HL-60 (cell line): ENCODE data around the gene RPL19.

Experiments used
- GABPA ChIP-seq: IDR thresholded peaks from 2 replicates; pipeline ENCODE4 v1.6.1; 2012; ENCODE audit warnings: low read depth
- POLR2AphosphoS5 ChIP-seq: IDR thresholded peaks from 2 replicates; pipeline ENCODE4 v1.6.1; 2012; ENCODE audit warnings: low read depth
- TF ChIP-seq, protein P1 (sequence below): IDR thresholded peaks from one replicate; pipeline ENCODE4 v1.5.1; 2011; ENCODE audit warnings: low read length, control low read depth, inconsistent platforms; ENCODE audit not compliant: insufficient read depth
- TF ChIP-seq, protein P2 (sequence below): IDR thresholded peaks from 2 replicates; pipeline ENCODE4 v1.6.1; 2012; ENCODE audit warnings: low read depth; ENCODE audit not compliant: insufficient replicate concordance

GRCh38 chr17:39212841-39213480, 12.9 kb downstream of the RPL19 start:
- TF ChIP-seq, protein P1, sequence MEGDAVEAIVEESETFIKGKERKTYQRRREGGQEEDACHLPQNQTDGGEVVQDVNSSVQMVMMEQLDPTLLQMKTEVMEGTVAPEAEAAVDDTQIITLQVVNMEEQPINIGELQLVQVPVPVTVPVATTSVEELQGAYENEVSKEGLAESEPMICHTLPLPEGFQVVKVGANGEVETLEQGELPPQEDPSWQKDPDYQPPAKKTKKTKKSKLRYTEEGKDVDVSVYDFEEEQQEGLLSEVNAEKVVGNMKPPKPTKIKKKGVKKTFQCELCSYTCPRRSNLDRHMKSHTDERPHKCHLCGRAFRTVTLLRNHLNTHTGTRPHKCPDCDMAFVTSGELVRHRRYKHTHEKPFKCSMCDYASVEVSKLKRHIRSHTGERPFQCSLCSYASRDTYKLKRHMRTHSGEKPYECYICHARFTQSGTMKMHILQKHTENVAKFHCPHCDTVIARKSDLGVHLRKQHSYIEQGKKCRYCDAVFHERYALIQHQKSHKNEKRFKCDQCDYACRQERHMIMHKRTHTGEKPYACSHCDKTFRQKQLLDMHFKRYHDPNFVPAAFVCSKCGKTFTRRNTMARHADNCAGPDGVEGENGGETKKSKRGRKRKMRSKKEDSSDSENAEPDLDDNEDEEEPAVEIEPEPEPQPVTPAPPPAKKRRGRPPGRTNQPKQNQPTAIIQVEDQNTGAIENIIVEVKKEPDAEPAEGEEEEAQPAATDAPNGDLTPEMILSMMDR = no peak
- TF ChIP-seq POLR2AphosphoS5 (no peak), GABPA (no peak)
- TF ChIP-seq, protein P2, sequence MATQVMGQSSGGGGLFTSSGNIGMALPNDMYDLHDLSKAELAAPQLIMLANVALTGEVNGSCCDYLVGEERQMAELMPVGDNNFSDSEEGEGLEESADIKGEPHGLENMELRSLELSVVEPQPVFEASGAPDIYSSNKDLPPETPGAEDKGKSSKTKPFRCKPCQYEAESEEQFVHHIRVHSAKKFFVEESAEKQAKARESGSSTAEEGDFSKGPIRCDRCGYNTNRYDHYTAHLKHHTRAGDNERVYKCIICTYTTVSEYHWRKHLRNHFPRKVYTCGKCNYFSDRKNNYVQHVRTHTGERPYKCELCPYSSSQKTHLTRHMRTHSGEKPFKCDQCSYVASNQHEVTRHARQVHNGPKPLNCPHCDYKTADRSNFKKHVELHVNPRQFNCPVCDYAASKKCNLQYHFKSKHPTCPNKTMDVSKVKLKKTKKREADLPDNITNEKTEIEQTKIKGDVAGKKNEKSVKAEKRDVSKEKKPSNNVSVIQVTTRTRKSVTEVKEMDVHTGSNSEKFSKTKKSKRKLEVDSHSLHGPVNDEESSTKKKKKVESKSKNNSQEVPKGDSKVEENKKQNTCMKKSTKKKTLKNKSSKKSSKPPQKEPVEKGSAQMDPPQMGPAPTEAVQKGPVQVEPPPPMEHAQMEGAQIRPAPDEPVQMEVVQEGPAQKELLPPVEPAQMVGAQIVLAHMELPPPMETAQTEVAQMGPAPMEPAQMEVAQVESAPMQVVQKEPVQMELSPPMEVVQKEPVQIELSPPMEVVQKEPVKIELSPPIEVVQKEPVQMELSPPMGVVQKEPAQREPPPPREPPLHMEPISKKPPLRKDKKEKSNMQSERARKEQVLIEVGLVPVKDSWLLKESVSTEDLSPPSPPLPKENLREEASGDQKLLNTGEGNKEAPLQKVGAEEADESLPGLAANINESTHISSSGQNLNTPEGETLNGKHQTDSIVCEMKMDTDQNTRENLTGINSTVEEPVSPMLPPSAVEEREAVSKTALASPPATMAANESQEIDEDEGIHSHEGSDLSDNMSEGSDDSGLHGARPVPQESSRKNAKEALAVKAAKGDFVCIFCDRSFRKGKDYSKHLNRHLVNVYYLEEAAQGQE = no peak
